SH-SY5Y (cell line): ENCODE measurements around the gene DNASE2B.
A peak's percentile ranks its signal among the peaks of the same experiment; 100 is the strongest.

Source experiments
- GATA2 ChIP-seq: IDR thresholded peaks from 2 replicates; pipeline ENCODE4 v1.6.1; 2011; ENCODE audit warnings: mild to moderate bottlenecking, low read depth, low read length
- GATA3 ChIP-seq: IDR thresholded peaks from 2 replicates; pipeline ENCODE4 v1.6.1; 2011; ENCODE audit warnings: low read depth, mild to moderate bottlenecking, low read length, moderate library complexity

GRCh38 chr1:84352298-84353106 is 45.8 kb upstream of the DNASE2B start:
- peak; percentile 54 for TF ChIP-seq GATA2
- no peak for TF ChIP-seq GATA3
